Glutamatergic neuron (in vitro differentiated cells): ENCODE results near the gene WDR27. TPM values are rescaled to one million over a fixed set of nuclear protein-coding genes. Genes with fewer than 3 reads are reported as not detected.
A peak's percentile ranks its signal among the peaks of the same experiment; 100 is the strongest.

ENCODE experiments used
- DNase-seq: peaks from one replicate; pipeline ENCODE4 v3.0.0; 2022
- H3K27ac Mint-ChIP-seq: one replicate; pipeline ENCODE4 v1.8.0; 2020; ENCODE audit warnings: mild to moderate bottlenecking, mixed read lengths, inconsistent platforms; ENCODE audit not compliant: unreplicated experiment
- H3K27me3 Mint-ChIP-seq: one replicate; pipeline ENCODE4 v1.8.0; 2020; ENCODE audit warnings: mild to moderate bottlenecking, moderate library complexity, mixed read lengths, inconsistent platforms; ENCODE audit not compliant: unreplicated experiment
- H3K36me3 Mint-ChIP-seq: one replicate; pipeline ENCODE4 v1.8.0; 2020; ENCODE audit warnings: mild to moderate bottlenecking, mixed read lengths, inconsistent platforms; ENCODE audit not compliant: unreplicated experiment
- H3K4me1 Mint-ChIP-seq: one replicate; pipeline ENCODE4 v1.8.0; 2020; ENCODE audit warnings: mild to moderate bottlenecking, low read depth, mixed read lengths, inconsistent platforms; ENCODE audit not compliant: unreplicated experiment
- H3K4me3 Mint-ChIP-seq: one replicate; pipeline ENCODE4 v1.8.0; 2020; ENCODE audit warnings: mild to moderate bottlenecking, mixed read lengths, inconsistent platforms; ENCODE audit not compliant: unreplicated experiment
- H3K9me3 Mint-ChIP-seq: one replicate; pipeline ENCODE4 v1.8.0; 2020; ENCODE audit warnings: mild to moderate bottlenecking, moderate library complexity, mixed read lengths, inconsistent platforms; ENCODE audit not compliant: unreplicated experiment
- total RNA-seq: library from RNA; stranded (reverse); fragmentation: NEBNext Ultra II Directional; extraction: Animal tissue kit (Norgen Biotek cat#: 25700); gene quantifications from one replicate; pipeline ENCODE4 v1.2.1, GENCODE V29; 2021; ENCODE audit not compliant: unreplicated experiment
- TF ChIP-seq, protein P1 (sequence below): fragments of 200-600 bp; sonication (generic); IDR thresholded peaks from one replicate; pipeline ENCODE4 v1.5.0; 2021; ENCODE audit not compliant: partially characterized antibody, unreplicated experiment

WDR27 gene
- total RNA-seq, 1 donor from 2014 or later: 64.8 TPM

DNA sequence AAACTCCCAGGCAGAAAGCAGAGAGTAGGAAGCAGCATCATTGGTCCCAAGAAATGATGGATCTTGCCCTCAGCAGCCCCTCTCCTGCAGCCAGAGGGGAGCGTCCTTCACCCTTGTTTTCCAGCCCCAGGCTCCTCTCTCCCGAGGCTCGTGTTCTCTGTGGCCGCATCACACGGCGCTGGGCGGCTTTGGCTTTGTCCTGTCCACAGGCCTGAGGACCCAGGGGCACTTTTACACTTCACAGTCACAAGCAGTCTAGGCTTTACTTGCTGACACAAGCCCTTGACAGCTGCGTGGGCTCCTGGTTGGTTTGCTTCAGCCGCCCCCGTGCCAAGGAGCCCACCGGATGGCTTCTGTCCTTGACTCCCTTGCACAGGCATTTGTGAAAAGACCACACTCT, 272.8 kb downstream of the WDR27 start:
- DNase-seq: no peak
- H3K27me3 Mint-ChIP-seq: peaks cover 3% of the 10 kb centered on the region
- no peak overlapping the region for H3K4me3 Mint-ChIP-seq
- no peaks in the 10 kb centered on the region for H3K4me1 Mint-ChIP-seq
- TF ChIP-seq, protein P1, sequence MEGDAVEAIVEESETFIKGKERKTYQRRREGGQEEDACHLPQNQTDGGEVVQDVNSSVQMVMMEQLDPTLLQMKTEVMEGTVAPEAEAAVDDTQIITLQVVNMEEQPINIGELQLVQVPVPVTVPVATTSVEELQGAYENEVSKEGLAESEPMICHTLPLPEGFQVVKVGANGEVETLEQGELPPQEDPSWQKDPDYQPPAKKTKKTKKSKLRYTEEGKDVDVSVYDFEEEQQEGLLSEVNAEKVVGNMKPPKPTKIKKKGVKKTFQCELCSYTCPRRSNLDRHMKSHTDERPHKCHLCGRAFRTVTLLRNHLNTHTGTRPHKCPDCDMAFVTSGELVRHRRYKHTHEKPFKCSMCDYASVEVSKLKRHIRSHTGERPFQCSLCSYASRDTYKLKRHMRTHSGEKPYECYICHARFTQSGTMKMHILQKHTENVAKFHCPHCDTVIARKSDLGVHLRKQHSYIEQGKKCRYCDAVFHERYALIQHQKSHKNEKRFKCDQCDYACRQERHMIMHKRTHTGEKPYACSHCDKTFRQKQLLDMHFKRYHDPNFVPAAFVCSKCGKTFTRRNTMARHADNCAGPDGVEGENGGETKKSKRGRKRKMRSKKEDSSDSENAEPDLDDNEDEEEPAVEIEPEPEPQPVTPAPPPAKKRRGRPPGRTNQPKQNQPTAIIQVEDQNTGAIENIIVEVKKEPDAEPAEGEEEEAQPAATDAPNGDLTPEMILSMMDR: no peak
- H3K9me3 Mint-ChIP-seq: peaks cover 9% of the 10 kb centered on the region
- no peak overlapping the region for H3K27ac Mint-ChIP-seq
- H3K36me3 Mint-ChIP-seq: peaks cover 24% of the 10 kb centered on the region

DNA sequence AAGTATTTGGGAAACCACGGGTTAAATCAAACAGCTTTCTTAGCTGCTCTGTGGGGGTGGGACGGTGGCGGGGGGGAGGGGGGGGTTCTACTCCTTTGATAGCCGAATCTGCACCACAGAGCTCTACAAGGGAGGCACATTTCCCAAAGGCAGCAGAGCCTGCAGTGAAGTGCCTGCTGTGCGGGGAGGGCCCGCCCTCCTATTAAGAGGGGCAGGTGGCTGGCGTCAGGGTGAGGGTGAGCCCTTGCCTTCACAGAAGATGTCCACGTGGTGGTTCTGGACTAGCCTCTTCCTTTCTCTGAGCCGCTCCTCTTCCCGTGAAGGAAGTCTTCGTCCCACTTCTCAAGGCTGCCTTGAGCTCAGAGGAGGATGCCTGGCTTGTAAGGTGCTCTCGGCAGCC, 273.3 kb downstream of the WDR27 start:
- no peak for DNase-seq
- H3K27ac Mint-ChIP-seq: no peak overlapping the region
- H3K4me3 Mint-ChIP-seq: no peak overlapping the region
- no peaks in the 10 kb centered on the region for H3K4me1 Mint-ChIP-seq
- peaks cover 24% of the 10 kb centered on the region for H3K36me3 Mint-ChIP-seq
- TF ChIP-seq, protein P1: no peak
- peaks cover 3% of the 10 kb centered on the region for H3K27me3 Mint-ChIP-seq
- peaks cover 11% of the 10 kb centered on the region for H3K9me3 Mint-ChIP-seq

DNA sequence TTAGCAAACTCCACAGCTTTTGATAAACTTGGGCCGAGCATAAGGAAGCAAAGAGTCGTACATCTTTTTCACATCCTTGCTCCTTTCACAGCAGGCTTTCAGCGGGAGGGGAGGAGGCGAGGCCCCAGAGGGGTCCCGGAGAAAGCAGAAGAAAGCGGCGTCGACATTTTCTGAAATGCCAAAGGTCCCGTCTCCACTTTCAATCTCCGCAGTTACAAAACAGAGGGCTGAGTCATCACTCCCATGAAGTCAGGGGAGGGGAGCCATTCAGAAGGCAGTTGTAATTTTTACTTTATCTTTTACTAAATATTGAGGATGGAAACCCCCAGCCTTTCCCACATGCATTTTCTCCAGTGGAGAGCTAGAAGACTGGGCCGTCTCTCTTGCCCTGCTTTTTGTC, 274.0 kb downstream of the WDR27 start:
- no peak for DNase-seq
- H3K4me3 Mint-ChIP-seq: no peak overlapping the region
- no peaks in the 10 kb centered on the region for H3K4me1 Mint-ChIP-seq
- peaks cover 3% of the 10 kb centered on the region for H3K27me3 Mint-ChIP-seq
- TF ChIP-seq, protein P1: no peak
- peaks cover 24% of the 10 kb centered on the region for H3K36me3 Mint-ChIP-seq
- peaks cover 11% of the 10 kb centered on the region for H3K9me3 Mint-ChIP-seq
- no peak overlapping the region for H3K27ac Mint-ChIP-seq

DNA sequence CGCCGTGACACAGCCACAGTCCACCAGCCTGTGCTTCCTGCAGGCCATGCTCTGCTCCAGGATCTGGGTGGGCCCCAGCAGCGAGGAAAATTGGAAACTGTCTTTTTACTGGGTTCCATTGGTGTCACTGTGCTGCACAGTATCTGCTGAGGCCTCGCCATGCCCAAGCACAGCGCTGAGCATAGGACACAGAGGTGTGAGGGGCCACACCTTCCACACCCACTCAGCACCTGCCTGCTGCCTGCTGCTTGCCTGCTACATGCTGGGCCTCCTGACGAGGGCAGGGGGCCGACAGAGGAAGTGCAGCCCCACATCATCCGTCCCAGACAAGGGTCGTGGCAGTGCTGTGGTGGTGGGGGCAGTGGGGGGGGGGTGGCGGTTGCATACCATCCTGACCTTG, 275.2 kb downstream of the WDR27 start:
- no peak for DNase-seq
- H3K27me3 Mint-ChIP-seq: peaks cover 3% of the 10 kb centered on the region
- TF ChIP-seq, protein P1: no peak
- no peaks in the 10 kb centered on the region for H3K4me1 Mint-ChIP-seq
- H3K4me3 Mint-ChIP-seq: no peak overlapping the region
- peaks cover 27% of the 10 kb centered on the region for H3K36me3 Mint-ChIP-seq
- no peak overlapping the region for H3K27ac Mint-ChIP-seq
- H3K9me3 Mint-ChIP-seq: peaks cover 13% of the 10 kb centered on the region

DNA sequence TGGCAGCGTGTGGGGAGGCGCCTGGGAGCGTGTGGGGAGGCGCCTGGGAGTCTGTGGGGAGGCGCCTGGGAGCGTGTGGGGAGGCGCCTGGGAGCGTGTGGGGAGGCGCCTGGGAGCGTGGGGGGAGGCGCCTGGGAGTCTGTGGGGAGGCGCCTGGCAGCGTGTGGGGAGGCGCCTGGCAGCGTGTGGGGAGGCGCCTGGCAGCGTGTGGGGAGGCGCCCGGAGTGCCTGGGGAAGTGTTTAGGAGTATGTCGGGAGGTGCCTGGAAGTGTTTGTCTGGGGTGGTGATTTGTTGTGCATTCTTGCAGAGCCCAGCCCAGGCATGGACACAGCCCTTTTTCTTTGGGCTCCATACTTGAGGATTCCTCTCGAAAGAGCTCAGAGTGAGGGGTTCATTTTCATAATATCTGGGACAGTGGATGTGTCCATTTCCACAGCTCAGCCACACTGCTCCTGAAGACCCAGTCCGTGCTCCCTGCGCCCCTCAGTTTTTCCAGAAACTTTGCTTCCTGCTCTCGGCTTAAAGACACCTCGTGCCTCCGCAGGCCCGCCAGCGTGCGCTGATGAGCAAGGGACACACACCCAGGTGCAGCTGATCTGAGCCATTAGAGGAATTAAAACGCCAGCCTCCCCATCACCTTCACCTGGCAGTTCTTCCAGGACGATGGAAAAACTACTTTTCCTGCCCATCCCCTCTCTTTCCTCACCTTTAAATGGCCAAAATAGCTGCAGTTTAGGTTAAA, 276.0 kb downstream of the WDR27 start:
- Mint-ChIP-seq H3K4me1 (no peaks in the 10 kb centered on the region), H3K9me3 (peaks cover 13% of the 10 kb centered on the region), H3K4me3 (no peak overlapping the region), H3K27me3 (peaks cover 3% of the 10 kb centered on the region), H3K36me3 (peaks cover 22% of the 10 kb centered on the region), H3K27ac (peak overlapping the region; percentile 48)
- no peak for DNase-seq
- TF ChIP-seq, protein P1: no peak
